ENCODE measurements around the gene SCYL1.

DNA sequence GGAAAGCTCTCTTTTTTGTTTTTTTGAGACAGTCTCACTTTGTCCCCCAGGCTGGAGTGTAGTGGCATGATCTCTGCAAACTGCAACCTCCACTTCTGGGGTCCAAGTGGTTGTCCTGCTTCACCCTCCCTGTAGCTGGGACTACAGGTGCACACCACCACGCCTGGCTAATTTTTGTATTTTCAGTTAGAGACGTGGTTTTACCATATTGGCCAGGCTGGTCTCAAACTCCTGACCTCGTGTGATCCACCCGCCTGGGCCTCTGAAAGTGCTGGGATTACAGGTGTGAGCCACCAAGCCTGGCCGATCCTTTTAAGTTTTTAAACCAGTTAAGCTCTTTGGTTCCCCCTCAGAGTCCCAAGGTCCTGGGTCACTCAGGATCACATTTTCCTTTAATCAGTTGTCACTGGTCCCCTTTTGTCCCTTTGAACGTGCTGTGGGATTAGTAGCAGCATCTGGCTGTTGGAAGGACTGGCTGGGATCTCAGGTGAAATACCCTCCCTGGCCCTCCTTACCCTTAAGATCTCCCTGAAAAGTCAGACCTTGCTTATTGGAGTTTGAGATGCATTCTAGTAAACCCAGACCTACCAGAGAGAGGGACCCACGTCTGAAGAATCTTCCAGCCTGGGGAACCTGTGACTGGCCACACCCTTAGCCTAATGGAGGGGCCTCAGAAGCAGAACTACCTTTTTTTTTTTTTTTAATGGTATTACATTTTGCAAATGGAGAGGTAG, 17.9 kb upstream of the SCYL1 start:
- TF ChIP-seq CTCF (IDR thresholded peaks at IDR 0.05; ENCODE audit: low read depth, low read length) = no peak
- peak; percentile 59 for TF ChIP-seq POLR2A (IDR thresholded peaks at IDR 0.05; ENCODE audit: extremely low read depth, insufficient read length)
- TF ChIP-seq MYC (IDR thresholded peaks at IDR 0.05; ENCODE audit: low read depth, low read length) = 0 out of 2 replicates have a peak, but pooled peaks have one; percentile 13

Data from NB4 (cell line).